NCI-H187 treated with DMSO at 0.1 percent for 48 hours (cell line): Measurements from ENCODE around the gene SLC41A2.

Experiments
- DNase-seq: peaks from one replicate; lab custom pipeline; 2025; lab: John Stamatoyannopoulos, UW

The SLC41A2 gene

GRCh38 chr12:104929977-104930376 lies 28.1 kb downstream of the SLC41A2 start:
- no peak for DNase-seq

- DNase-seq: no peak
Measured at GRCh38 chr12:104929368-104929767, 28.7 kb downstream of the SLC41A2 start.

- DNase-seq: no peak
Measured at GRCh38 chr12:104928036-104928745, 29.9 kb downstream of the SLC41A2 start.

- DNase-seq: no peak
Measured at GRCh38 chr12:104925501-104925900, 32.6 kb downstream of the SLC41A2 start.

- no peak for DNase-seq
Measured at GRCh38 chr12:104921340-104921739, 36.8 kb downstream of the SLC41A2 start.

- DNase-seq: no peak
Measured at GRCh38 chr12:104911942-104912341, 46.1 kb downstream of the SLC41A2 start.

GRCh38 chr12:104910196-104910840 lies 47.8 kb downstream of the SLC41A2 start:
- DNase-seq: no peak

- DNase-seq: no peak
Measured at GRCh38 chr12:104909761-104910160, 48.3 kb downstream of the SLC41A2 start.
